CD4-positive, alpha-beta T cell treated with Interleukin-15 for 1 hour (primary cell): ENCODE measurements around the gene SSTR1.

Experiments
- DNase-seq: peaks from one replicate; pipeline ENCODE4 v3.0.0-alpha.2; 2020

Gene SSTR1

GRCh38 chr14:38243696-38244240 lies 36.1 kb downstream of the SSTR1 start:
- DNase-seq, result no peak

GRCh38 chr14:38248321-38249028 lies 40.8 kb downstream of the SSTR1 start:
- DNase-seq, result no peak

- DNase-seq, result no peak
Observed at GRCh38 chr14:38250331-38250730, 42.6 kb downstream of the SSTR1 start.

GRCh38 chr14:38252066-38252710 lies 44.5 kb downstream of the SSTR1 start:
- DNase-seq, result no peak

- no peak for DNase-seq
Observed at GRCh38 chr14:38253676-38254075, 46.0 kb downstream of the SSTR1 start.

GRCh38 chr14:38254571-38255407 lies 47.1 kb downstream of the SSTR1 start:
- DNase-seq, result no peak

GRCh38 chr14:38255408-38255672 lies 47.6 kb downstream of the SSTR1 start:
- DNase-seq, result no peak

- no peak for DNase-seq
Observed at GRCh38 chr14:38255673-38256532, 48.2 kb downstream of the SSTR1 start, which contains the start of gene CLEC14A. CLEC14A (minus strand) TSS chr14:38256093; CDS start chr14:38256022, 71 bp downstream.

- DNase-seq, result no peak
Observed at GRCh38 chr14:38256533-38256840, 48.8 kb downstream of the SSTR1 start.

- no peak for DNase-seq
Observed at GRCh38 chr14:38257507-38257906, 49.8 kb downstream of the SSTR1 start.

- DNase-seq, result no peak
Observed at GRCh38 chr14:38261620-38262019, 53.9 kb downstream of the SSTR1 start.
